SK-N-SH (cell line): ENCODE results near the gene ELF5.

Experiments
- EP300 ChIP-seq, 2 experiments: IDR thresholded peaks; 2 replicates each; pipeline versions ENCODE4 v1.4.0 to v1.6.1; 2012; ENCODE audit warnings: borderline replicate concordance in 1 of 2, low read depth in 1 of 2, low read length in 1 of 2
- JUND ChIP-seq: IDR thresholded peaks from 2 replicates; pipeline ENCODE4 v1.4.0; 2012
- NRF1 ChIP-seq: IDR thresholded peaks from 2 replicates; pipeline ENCODE4 v1.6.1; 2012; ENCODE audit warnings: low read depth, mild to moderate bottlenecking, low read length
- REST ChIP-seq: IDR thresholded peaks from 2 replicates; pipeline ENCODE4 v1.6.1; 2012; ENCODE audit warnings: mild to moderate bottlenecking, low read depth, low read length, moderate library complexity
- TF ChIP-seq, protein P1 (sequence below): fragments of 200-600 bp; sonication (generic); IDR thresholded peaks from 2 replicates; pipeline ENCODE4 v1.6.1; 2017; ENCODE audit warnings: antibody characterized with exemption, mild to moderate bottlenecking, moderate library complexity

DNA sequence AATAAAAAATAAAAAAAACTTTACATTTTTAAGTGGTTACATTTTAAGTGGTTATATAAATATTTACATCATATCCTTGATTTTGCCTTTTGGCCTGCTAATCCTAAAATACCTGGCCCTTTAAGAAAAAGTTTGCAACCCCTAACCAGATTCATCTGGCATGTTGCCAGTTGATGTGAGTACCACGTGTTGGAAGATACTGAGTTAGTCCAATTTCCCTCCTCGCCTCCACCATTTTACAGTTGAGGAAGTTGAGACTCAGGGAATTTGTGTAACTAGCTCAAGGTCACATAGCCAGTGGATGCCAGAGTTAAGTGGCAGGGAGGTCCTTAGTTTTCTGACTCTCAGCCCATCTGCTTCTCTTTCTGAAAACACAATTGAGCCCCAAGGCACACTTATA is 5.1 kb downstream of the ELF5 start:
- TF ChIP-seq REST (no peak), EP300 (IDR thresholded peaks at IDR 0.05; ENCODE audit: borderline replicate concordance in 1 of 2, low read depth in 1 of 2, low read length in 1 of 2) (no peak), JUND (no peak), NRF1 (no peak)
- TF ChIP-seq, protein P1, sequence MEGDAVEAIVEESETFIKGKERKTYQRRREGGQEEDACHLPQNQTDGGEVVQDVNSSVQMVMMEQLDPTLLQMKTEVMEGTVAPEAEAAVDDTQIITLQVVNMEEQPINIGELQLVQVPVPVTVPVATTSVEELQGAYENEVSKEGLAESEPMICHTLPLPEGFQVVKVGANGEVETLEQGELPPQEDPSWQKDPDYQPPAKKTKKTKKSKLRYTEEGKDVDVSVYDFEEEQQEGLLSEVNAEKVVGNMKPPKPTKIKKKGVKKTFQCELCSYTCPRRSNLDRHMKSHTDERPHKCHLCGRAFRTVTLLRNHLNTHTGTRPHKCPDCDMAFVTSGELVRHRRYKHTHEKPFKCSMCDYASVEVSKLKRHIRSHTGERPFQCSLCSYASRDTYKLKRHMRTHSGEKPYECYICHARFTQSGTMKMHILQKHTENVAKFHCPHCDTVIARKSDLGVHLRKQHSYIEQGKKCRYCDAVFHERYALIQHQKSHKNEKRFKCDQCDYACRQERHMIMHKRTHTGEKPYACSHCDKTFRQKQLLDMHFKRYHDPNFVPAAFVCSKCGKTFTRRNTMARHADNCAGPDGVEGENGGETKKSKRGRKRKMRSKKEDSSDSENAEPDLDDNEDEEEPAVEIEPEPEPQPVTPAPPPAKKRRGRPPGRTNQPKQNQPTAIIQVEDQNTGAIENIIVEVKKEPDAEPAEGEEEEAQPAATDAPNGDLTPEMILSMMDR, result no peak
